Measurements from ENCODE around the gene IFT81.
"Not testable (repeated sequence)": the region's sequence is repeated elsewhere in the genome, so short reads cannot be mapped to it uniquely, and the experiment has no call there.

The IFT81 gene

DNA sequence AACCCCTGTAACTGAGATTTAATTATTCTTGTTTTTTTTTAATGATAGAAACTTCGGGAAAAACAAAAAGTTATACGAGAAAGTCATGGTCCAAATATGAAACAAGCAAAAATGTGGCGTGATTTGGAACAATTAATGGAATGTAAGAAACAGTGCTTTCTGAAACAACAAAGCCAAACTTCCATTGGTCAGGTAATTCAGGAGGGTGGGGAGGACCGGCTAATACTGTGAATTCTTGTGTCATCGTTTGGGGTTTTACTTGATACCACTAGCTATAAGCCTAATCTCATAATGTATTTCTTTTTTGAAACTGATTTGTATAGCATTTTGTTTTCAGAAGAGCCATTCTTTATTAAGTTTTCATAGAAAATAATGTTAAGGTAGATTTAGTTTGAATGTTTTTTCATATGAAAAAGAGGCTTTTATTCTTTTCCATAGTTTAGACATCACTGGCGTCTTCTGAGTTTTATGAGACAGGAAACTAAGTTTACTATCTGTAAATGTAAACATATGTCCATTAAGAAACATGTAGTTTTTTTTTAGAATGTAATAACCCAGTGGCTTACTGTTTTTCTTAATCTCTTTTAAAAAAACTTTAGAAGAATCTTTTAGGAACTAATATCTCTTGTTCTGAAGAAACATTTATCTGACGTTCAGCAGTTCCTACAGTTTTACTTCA, 94.0 kb downstream of the IFT81 start:
- TF ChIP-seq, protein P1, sequence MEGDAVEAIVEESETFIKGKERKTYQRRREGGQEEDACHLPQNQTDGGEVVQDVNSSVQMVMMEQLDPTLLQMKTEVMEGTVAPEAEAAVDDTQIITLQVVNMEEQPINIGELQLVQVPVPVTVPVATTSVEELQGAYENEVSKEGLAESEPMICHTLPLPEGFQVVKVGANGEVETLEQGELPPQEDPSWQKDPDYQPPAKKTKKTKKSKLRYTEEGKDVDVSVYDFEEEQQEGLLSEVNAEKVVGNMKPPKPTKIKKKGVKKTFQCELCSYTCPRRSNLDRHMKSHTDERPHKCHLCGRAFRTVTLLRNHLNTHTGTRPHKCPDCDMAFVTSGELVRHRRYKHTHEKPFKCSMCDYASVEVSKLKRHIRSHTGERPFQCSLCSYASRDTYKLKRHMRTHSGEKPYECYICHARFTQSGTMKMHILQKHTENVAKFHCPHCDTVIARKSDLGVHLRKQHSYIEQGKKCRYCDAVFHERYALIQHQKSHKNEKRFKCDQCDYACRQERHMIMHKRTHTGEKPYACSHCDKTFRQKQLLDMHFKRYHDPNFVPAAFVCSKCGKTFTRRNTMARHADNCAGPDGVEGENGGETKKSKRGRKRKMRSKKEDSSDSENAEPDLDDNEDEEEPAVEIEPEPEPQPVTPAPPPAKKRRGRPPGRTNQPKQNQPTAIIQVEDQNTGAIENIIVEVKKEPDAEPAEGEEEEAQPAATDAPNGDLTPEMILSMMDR (conservative IDR thresholded peaks at IDR 0.05), result no peak
- no peak overlapping the region for H3K27ac ChIP-seq

DNA sequence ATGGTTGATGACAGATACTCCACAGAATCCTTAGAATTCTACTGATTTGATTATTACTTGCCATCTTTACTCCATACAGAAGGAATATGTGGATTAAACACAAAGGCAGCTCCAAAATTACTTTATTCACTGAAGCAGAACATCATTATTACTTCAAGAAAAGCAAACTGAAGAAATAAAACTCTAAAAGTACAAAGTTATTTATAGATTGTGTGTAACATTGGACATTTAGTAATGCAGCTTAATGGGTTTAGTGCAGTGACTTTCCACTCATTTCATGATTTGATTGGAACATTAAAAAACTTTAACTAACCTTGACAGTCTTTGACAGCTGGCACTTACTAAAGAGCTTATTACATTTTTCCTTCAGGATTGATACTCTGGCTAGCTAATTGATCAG, 97.9 kb downstream of the IFT81 start:
- no peak overlapping the region for H3K27ac ChIP-seq
- TF ChIP-seq, protein P1 (conservative IDR thresholded peaks at IDR 0.05), result no peak

DNA sequence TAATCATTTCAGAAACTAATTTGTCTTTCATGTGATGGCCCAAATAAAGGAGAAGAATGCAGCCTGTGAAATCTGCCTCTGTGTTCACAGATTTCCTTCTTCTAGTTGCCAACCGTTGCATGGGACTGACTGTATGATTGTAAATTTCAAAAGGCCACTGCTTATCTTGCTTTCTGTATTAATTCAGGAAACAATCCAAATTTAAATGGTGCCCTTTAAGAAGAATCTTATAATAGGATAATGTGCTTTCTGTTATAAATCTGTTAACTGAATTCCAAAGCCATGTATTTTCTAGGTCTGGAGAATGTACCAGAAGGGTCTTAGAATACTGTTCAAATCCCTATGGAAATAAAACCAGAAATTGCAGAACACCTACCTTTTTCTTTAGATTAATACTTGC, 98.3 kb downstream of the IFT81 start:
- TF ChIP-seq, protein P1 (conservative IDR thresholded peaks at IDR 0.05), result no peak
- no peak overlapping the region for H3K27ac ChIP-seq

DNA sequence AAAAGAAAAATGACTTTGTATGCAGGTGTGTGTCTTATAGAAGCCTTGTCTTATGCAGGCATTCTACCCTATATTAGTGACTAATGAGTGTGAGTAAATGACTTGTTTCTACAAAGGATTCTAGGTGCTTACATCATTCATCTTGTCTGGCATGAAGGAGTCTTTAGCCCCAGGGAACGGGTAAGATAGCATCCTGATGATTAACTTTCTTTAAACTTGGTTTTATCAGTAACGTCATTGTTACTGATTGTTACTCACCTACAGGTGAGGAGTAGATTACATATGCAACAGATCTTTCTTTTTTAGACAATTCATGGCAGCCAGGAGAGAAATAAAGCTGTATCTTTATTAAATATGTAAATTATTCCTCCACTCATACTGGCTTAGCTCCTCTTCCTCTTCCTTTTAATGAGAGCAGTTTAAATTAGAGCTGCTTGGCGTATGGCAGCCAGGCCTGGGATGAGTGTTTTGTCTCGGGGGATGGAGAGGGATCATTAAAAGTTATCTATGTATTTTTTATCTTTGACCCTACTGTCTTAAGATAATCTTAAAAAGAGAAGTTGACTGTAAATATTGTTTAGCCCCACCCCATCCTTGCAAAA, 99.7 kb downstream of the IFT81 start:
- TF ChIP-seq, protein P1 (conservative IDR thresholded peaks at IDR 0.05), result no peak
- H3K27ac ChIP-seq, result peak overlapping the region; percentile 84

DNA sequence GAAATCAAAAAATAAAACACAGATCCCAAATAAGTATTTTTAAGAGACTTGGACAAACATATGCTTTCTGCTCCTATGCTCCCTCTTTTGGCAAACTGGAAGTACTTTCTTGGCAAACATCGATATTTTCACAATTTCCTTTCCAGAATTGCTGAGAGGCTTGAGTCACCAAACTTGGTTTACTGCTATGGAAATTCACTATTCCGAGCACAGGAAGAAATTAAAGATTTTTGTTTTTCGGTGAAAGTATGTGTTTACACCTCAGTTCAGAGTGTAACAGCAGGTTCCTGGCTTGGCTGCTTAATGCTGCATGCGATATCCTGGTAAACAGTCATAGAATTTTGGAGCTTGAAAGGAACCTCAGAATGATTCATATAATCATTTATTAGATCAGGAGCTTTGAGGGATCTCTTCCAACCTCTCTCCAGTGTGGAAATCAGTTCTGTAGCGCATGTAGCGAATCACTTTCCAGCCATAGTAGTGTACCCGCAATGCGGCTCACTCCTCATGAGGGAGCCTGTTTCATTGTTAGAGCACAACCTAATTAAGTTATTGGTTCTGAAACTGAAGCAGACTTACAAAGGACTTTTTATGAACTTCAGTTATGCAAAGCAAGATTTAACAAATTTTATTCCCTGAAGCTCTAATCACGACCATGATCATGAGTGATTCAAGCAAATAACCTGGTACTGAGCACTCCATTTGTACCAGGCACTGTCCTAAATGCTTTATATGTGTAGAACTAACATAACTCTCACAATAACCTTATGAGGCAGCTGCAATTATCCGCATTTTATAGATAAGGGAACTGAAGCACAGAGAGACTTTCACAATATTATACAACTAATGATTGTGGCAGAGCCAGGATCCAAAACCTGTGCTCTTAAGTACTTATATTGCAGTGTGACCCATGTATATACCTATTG, 100.5 kb downstream of the IFT81 start:
- TF ChIP-seq, protein P1 (conservative IDR thresholded peaks at IDR 0.05), result peak; percentile 82
- H3K27ac ChIP-seq, result peak overlapping the region; percentile 84

DNA sequence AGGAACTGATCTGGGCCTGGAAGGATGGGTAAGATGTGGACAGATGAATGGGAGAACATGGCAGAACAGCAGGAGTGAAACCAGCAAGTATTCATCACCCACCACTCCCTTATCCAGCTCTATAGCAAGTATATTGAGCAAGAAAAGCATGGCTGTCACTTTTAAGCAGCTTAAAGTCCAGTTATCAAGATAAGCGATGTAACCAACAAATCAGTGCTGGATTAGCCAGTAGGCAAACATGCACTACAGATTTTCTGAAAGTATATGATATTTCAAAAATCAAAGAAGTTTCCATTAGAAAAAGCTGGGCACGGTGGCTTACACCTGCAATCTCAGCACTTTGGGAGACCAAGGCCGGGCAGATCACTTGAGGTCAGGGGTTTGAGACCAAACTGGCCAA, 103.0 kb downstream of the IFT81 start:
- TF ChIP-seq, protein P1 (conservative IDR thresholded peaks at IDR 0.05), result no peak
- no peak overlapping the region for H3K27ac ChIP-seq

DNA sequence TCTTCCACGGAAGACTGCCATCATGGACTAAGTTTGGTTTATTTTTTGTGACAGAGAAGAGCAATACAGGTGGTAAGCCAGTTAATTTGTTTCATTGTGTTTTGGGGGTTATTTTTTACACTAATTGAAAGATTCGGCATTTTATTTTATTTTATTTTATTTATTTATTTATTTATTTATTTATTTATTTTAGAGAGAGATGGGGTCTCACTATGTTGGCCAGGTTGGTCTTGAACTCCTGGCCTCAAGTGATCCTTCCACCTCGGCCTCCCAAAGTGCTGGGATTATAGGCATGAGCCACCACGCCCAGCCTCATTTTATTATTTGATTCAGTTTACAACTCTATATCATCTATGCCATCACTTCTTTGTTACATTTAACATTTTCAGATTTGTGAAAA, 104.2 kb downstream of the IFT81 start:
- not testable (repeated sequence) for H3K27ac ChIP-seq
